SK-N-DZ (cell line): ENCODE measurements around the gene C1QTNF7.

Source experiments
- DNase-seq: peaks from one replicate; pipeline ENCODE4 v3.0.0-alpha.2; 2015; ENCODE audit warnings: low spot score

C1QTNF7 gene

DNA sequence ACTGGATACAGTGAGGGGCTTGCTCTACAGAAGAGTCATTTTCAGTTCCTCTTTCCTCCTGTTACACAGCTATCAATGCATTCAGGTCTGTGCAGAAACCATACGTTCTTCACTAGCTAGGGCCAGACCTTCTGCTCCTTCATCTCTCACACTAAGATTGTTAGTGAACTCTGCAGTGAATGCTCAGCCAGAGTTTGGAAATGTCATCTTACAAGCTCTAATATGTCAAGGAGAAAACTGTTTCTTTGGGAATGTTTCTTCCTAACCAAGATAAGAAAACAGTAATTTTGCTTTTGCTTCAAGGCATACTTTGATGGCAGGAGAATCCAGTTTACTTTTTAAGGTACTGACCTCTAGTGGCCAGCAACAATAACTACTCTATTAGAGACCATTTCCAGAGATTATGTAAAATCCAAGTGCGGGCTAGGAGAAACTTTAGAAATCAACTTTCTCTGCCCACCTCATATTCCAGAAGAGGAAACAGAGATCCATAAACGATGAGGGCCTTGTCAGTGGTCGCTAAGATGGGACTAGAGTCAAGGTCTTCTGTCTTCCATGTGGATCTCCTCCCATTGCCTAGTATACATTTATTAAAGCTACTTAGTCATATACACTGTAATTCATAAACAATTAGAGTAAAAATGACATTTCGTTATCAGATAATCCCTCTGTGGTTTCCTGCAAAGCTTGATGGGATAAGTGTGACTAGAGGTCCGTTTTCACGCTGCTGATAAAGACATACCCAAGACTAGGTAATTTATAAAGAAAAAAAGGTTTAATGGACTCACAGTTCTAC lies 29.8 kb downstream of the C1QTNF7 start:
- DNase-seq = peak; percentile 49

DNA sequence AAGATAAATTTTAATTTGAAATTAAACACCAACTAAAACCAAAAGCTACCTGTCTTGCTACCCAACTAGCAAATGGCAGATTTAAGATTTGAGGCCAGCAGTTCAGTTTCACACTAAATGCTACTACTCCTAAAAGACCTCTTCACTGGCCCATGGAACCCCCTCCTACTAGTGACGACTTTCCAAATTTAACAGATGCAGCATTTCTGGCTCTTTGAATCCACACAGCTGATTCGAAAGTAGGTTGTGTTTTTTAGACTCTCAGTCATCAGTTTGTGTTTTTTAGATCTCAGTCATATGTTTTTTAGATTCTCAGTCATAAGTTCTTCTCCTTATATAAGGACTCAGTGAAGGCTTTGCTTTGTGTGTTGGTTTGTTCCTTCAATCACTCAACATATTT lies 30.8 kb downstream of the C1QTNF7 start:
- DNase-seq = no peak

DNA sequence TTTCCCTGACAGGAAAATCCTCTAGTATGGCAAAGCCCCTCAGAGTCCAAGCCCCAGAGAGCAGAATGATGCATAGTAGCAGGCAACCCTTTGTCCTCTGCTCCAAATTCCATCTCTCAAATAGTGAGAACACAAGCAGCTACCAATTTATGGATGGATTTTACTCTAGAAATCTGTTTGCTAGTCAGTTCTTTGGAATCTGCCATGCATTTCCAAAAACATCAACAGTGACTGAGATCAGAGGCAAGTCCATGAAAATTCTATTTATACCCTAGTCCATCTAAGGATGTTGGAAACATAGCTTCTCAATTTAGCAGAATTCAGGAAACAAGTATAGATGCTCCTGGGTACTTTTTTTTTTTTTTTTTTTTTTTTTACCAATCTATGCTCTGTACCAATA lies 31.9 kb downstream of the C1QTNF7 start:
- DNase-seq = no peak

DNA sequence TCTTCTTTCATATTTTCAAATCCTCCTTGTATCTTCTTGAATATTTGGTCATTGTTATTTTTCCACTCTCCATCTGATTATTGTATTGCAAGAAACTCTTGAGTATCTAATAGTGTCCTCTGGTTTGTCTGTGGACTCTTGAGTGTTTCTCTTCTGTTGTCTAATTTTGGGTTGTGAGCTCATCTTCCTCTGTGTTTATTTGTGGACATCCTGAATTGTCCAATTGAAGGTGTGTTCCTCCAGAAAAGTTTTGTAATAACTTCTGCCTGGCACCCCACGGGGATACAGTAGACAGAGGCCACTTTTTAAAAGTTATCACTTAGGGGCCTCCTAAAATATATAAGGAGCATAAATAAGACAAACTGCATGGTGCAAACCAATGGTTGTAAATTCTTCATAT lies 38.8 kb downstream of the C1QTNF7 start:
- no peak for DNase-seq

DNA sequence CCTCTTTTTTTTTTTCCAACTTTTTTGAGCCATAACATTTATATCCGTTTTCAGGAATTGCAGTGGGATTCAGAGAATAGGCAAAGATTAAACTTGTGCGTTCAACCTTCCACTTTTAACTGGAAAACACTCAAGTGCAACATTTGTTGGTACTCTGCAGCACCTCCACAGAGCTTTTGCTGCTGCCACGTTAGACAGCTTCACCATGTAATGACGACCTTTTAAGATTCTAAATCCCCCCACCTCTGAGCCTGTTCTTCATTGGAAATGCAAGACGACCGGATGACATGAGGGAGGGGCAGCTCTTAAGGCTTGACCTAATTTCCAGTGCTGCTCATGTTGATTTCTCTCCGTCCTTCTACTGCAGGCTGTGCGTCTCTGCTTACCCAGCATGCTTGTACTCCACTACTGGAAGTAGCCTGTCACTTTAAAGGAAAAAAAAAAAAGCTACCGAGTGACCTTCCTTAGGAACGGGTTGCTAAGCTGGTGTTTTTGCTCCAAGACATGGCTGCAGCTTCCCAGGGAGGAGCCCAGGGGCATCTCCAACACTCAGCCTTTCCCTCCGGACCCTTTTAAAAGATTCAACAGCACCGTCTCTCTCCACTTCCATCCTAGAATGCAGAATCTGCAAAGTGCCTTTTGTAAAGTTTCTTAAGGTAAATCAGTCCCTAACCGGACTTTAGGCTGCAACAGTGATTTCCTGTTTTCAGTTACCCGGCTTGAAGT lies 41.7 kb downstream of the C1QTNF7 start, which contains the start of gene CC2D2A:
TSS of gene CC2D2A (plus strand) at position 481 of the 726 bp plus-strand sequence. CDS start 6,051 bp downstream, outside the sequence.
- DNase-seq = peak; percentile 75

DNA sequence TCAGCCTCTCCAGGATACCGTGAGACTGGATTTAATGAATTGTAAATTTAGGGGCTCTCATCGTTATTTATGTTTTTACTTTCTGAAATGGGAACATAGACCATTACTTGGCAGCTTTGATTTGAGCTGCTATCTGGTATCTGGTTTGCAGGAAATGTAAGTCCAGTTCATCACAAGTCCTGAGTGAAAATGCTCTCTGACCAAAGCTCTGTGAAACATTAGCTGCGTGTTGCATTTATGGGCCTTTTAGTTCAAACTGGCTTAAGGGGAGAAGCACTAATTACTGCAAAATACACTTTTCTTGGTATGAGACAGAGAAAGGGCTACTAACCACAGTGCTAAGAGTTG lies 42.3 kb downstream of the C1QTNF7 start:
- no peak for DNase-seq

DNA sequence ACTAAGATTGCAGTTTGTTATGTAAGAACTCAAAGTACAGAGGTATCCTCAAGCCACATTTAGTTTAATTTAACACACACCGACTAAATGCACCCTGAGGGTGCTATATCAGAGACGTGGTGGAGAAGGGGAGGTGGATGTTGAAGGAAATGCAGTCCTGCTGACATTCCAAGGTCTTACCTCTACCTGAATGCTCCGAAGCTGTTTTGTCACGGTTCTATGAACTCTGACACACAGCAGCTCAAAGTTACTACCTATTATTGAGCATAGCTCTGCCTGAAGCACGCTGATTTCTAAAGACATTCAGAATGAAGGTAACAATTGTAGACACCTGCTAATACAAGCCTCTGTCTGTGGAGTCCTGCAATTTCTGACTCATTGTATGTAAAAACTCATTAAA lies 48.6 kb downstream of the C1QTNF7 start:
- no peak for DNase-seq

DNA sequence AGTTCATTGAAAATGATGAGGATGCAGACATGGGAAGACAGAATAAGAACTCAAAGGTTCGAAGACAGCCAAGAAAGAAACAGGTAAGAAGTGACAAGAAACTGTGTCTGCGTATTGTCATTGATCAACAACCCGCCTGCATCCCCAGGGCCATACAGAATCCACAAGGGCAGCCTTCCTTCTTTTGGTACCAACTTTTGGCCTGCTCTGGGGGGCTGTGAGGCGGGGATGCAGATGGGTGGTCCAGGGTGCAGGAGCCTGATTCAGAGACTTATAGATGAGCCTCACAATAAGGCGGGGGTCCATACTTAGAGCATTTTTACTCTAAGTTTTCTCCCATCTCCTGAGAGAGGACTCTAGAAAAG lies 50.9 kb downstream of the C1QTNF7 start:
- DNase-seq = no peak

DNA sequence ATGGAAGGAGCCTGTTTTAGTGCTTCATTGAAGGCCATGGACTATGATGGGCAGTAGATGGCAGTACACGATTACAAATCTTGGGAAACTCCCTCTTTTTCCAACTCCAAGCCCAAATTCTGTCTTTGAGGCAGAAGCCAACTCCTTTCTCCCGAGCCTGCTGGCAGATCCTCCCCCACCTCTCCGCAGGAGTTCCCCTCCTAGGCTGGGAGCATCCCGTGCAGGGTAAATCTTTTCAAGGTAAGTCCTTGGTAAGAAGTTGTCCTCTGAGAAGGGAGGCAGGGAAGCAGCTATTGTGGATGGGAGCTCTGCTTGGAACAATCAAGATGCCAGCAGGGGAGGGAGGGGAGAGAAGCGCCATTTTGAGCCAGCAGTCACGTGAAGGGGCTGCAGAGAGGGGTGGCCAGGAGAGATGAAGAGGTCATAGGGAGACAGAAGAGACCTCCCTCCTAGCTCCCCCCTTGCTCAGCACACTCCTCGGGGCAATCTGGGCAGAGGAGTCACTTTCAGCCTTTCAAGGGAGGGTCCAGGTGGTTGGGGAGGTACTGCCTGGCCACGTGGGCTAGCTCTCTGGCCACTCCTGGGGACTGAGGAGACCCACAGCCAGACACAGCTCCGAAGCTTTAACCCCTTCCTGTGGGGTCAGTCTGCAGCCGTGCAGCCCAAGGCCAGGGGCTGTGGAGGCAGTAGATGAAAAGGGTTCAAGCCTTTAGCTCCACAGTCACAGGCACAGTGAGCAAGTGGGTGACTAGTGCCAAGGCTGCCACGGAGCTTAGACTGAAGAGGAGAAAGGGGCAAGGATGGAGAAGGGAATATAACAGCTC lies 51.5 kb downstream of the C1QTNF7 start:
- DNase-seq = peak; percentile 89

DNA sequence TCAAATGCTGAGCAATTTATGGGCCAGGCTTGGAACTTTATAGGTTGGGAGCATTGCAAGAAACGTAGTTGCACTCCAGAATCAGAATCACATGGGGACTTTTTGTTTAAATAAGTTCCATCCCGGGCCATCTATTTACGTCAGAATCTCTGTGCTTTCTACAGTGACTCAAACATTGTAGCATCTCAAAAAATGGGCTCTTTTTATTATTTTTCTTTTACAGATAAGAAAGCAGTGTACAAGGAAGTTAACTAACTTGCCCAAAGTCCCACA lies 52.0 kb downstream of the C1QTNF7 start:
- DNase-seq = no peak

DNA sequence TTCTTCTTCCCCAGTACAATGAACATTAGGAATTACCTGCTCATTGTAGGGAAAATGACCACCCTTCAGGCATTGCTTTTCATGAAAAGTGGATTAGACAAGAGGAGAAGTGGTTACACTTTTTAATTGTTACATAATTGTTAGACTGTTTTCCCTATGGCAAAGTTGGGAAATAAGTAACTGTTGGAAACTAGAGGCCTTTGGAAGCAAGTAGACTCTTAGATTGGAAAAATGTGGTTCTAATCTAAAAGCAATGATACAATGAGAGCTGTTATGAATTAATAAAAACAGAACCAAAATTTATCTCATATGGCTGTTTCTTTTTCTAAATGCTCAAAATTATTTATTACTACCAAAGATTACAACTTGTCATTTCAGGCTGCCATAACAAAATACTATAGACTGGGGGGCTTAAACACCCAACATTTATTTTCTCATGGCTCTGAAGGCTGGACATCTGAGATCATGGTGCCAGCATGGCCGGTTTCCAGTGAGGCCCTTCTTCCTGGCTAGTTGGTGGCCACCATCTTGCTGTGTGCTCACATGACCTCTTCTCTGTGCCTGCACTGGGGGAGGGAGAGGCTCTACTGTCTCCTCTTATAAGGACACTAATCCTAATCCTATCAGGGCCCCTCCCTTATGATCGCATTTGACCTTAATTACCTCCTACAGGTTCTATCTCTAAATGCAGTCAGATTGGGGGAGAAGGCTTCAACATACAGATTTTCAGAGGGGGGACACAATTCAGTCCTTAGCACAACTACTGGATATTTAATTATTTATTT lies 54.3 kb downstream of the C1QTNF7 start:
- no peak for DNase-seq

DNA sequence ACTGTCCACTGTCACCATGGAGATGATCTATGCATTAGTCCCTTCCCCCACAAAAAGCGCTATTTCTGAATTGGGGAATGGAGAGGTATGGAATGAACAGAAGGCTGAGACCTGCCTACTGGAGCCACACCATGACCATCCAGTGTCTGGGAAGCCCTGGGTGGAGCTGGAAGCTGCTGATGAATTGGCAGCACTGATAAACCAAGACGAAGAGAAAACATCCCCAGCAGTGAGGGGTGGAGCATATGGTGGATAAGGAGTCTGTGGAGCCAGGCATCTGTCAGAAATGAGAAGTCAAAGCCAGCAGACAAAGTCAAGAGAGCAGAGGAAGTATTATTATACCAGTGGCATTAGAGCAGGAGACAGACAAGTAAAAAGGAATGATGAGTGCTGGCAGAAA lies 55.0 kb downstream of the C1QTNF7 start:
- DNase-seq = peak; percentile 4

DNA sequence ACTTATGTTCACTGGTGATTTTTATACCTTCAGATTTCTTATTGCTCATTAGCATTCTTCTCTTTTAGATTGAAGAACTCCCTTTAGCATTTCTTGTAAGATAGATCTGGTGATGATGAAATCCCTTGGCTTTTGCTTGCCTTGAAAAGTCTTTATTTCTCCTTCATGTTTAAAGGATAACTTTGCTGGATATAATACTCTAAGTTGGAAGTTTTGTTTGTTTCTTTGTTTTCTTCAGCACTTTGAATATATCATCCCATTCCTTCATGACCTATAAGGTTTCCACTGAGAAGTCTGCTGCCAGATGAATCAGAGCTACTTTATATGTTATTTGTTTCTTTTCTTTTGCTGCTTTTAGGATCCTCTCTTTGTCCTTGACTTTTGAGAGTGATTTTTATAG lies 60.3 kb downstream of the C1QTNF7 start:
- no peak for DNase-seq

DNA sequence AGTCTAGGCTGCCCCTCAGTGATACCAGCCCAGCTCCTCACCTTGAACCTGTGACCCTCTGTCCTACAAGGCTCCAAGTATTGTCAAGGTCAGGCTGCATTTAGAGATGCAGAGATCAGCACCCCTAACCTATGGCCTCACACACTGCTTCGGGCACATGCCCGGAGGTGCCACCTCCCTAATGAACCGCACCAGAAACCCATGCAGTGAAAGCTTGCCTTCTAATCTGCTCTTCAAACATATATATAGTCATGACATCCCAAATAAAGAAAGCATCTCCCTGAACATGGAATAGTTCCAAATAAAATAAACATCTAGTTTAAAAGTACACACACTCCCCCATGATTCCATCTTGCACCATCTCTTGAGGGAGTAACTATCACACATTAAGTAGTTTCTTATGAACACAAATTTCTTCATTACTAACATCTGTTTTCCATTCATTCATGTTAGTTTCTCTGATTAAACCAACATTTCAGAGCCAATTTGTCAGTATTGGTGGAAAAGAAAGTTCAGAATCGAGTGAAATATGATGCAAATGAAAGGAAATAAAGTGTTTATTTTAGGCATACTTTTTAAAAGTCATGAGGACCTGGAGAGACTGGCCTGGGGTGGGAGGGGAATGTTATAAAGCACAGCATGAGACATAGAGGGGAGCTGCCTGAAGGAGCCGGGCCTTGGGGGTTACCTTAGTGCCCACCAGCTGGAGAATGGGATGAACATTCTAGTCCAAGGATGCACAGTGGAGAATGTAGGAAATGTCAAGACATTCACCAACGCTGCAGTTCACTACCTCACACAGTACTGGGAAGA lies 61.0 kb downstream of the C1QTNF7 start:
- DNase-seq = no peak

DNA sequence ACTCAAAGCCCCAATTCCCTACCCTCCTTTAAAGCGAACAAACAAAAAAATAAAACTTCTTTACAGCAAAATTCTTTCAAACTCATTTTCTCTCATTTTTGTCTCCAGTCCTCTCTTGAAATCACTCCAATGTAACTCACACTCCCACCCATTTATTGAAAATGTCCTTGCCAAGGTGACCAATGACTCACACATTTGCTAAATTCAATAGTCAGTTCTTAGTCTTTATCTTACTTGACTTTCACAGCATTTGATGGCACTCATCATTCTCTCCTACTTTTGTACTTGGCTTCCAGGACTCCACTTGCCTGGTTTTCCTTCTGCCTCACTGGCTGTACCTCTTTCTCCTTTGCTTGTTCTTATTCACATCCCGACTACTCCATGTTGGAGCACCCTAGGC lies 61.7 kb downstream of the C1QTNF7 start:
- DNase-seq = no peak

DNA sequence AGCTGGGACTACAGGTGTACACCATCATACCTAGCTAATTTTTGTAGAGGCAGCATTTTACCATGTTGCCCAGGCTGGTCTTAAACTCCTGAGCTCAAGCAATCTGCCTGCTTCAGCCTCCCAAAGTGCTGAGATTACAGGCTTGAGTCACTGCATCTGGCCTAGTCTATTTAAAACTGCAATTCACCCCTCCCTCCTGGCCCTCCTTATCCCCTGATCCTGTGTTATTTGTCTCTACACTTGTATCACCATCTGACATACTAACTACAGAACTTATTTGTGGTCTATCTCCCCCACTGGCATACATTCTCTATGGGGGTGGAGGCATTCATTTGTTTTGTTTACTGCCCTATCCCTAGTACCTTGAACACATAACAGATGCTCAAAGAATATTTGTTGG lies 65.6 kb downstream of the C1QTNF7 start:
- no peak for DNase-seq

DNA sequence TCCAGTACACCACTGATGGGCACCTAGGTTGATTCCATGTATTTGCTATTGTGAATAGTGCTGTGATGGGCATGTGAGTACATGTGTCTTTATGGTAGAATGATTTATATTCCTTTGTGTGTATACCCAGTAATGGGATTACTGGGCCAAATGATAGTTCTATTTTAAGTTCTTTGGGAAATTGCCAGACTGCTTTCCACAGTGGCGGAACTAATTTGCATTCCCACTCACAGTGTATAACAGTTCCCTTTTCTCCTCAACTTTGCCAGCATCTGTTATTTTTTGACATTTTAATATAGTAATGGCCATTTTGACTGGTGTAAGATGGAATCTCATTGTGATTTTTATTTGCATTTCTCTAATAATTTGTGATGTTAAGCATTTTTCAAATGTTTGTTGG lies 67.8 kb downstream of the C1QTNF7 start:
- DNase-seq = no peak
